Liver (tissue), 9 donors: ENCODE data around the gene PRDM1. TPM values are rescaled to one million over a fixed set of nuclear protein-coding genes. Genes with fewer than 3 reads are reported as not detected.

ENCODE experiments used
- DNase-seq: peaks from one replicate; pipeline ENCODE4 v3.0.0-alpha.2; 2017; ENCODE audit warnings: low spot score
- H3K27ac ChIP-seq, 2 donors: one replicate each; pipeline ENCODE4 v1.7.0; 2013; ENCODE audit warnings: inconsistent platforms in 2 of 2, low read length in 2 of 2, control low read depth in 1 of 2, low read depth in 1 of 2, mild to moderate bottlenecking in 1 of 2
- H3K27me3 ChIP-seq, 4 donors: one replicate each; pipeline versions ENCODE4 v1.6.1 to v1.7.0; 2013; ENCODE audit warnings: low read length in 3 of 4, inconsistent platforms in 1 of 4, mild to moderate bottlenecking in 1 of 4, moderate library complexity in 1 of 4; ENCODE audit not compliant: control insufficient read depth in 4 of 4, insufficient read depth in 4 of 4
- H3K36me3 ChIP-seq, 4 donors: one replicate each; pipeline versions ENCODE4 v1.6.1 to v1.7.0; 2013; ENCODE audit warnings: low read length in 3 of 4, mild to moderate bottlenecking in 3 of 4, low read depth in 1 of 4, moderate library complexity in 1 of 4; ENCODE audit not compliant: control insufficient read depth in 4 of 4, insufficient read depth in 3 of 4
- H3K4me1 ChIP-seq, 4 donors: one replicate each; pipeline versions ENCODE4 v1.6.1 to v1.7.0; 2013; ENCODE audit warnings: low read length in 3 of 4, mild to moderate bottlenecking in 3 of 4, moderate library complexity in 1 of 4; ENCODE audit not compliant: control insufficient read depth in 4 of 4, insufficient read depth in 4 of 4
- H3K4me3 ChIP-seq, 3 donors: one replicate each; pipeline versions ENCODE4 v1.6.1 to v1.7.0; 2013; ENCODE audit warnings: low read length in 3 of 3, control low read depth in 1 of 3, low read depth in 1 of 3, mild to moderate bottlenecking in 1 of 3
- H3K9ac ChIP-seq, 2 donors: one replicate each; pipeline ENCODE4 v1.7.0; 2013; ENCODE audit warnings: low read length in 2 of 2, mild to moderate bottlenecking in 2 of 2, moderate library complexity in 2 of 2, control low read depth in 1 of 2, low read depth in 1 of 2
- H3K9me3 ChIP-seq, 4 donors: one replicate each; pipeline versions ENCODE4 v1.6.1 to v1.7.0; 2013; ENCODE audit warnings: low read length in 3 of 4; ENCODE audit not compliant: control insufficient read depth in 4 of 4
- EGR1 ChIP-seq, 2 donors: IDR thresholded peaks; 2 replicates each; pipeline ENCODE4 v1.6.1; 2016 to 2018; ENCODE audit warnings: antibody characterized with exemption in 2 of 2, low read depth in 2 of 2
- FOXA1 ChIP-seq: IDR thresholded peaks from 2 replicates; pipeline ENCODE4 v1.6.1; 2016; ENCODE audit warnings: antibody characterized with exemption
- FOXA2 ChIP-seq: IDR thresholded peaks from 2 replicates; pipeline ENCODE4 v1.6.1; 2016; ENCODE audit warnings: antibody characterized with exemption
- GABPA ChIP-seq, 2 donors: IDR thresholded peaks in 1 of 2; conservative IDR thresholded peaks in 1 of 2; 2 replicates each; pipeline ENCODE4 v1.6.1; 2016; ENCODE audit warnings: antibody characterized with exemption in 2 of 2, mild to moderate bottlenecking in 1 of 2, moderate library complexity in 1 of 2
- HNF4A ChIP-seq, 2 donors: conservative IDR thresholded peaks; 2 replicates each; pipeline ENCODE4 v1.6.1; 2016; ENCODE audit warnings: antibody characterized with exemption in 2 of 2, mild to moderate bottlenecking in 2 of 2
- HNF4G ChIP-seq: IDR thresholded peaks from 2 replicates; pipeline ENCODE4 v1.6.1; 2016; ENCODE audit warnings: antibody characterized with exemption
- JUND ChIP-seq, 2 donors: IDR thresholded peaks; 2 replicates each; pipeline ENCODE4 v1.6.1; 2016; ENCODE audit warnings: antibody characterized with exemption in 2 of 2
- NR2F2 ChIP-seq: IDR thresholded peaks from 2 replicates; pipeline ENCODE4 v1.6.1; 2016; ENCODE audit warnings: antibody characterized with exemption
- RAD21 ChIP-seq, 2 donors: IDR thresholded peaks; 2 replicates each; pipeline ENCODE4 v1.6.1; 2016; ENCODE audit warnings: antibody characterized with exemption in 2 of 2, mild to moderate bottlenecking in 2 of 2
- RXRA ChIP-seq, 2 donors: IDR thresholded peaks; 2 replicates each; pipeline ENCODE4 v1.6.1; 2017 to 2018; ENCODE audit warnings: antibody characterized with exemption in 2 of 2, mild to moderate bottlenecking in 1 of 2
- SP1 ChIP-seq: IDR thresholded peaks from 2 replicates; pipeline ENCODE4 v1.6.1; 2018; ENCODE audit warnings: antibody characterized with exemption, mild to moderate bottlenecking
- TAF1 ChIP-seq: conservative IDR thresholded peaks from 2 replicates; pipeline ENCODE4 v1.6.1; 2016; ENCODE audit warnings: antibody characterized with exemption, mild to moderate bottlenecking
- YY1 ChIP-seq: IDR thresholded peaks from 2 replicates; pipeline ENCODE4 v1.6.1; 2016; ENCODE audit warnings: antibody characterized with exemption, mild to moderate bottlenecking
- WGBS: extraction: QIAGEN DNeasy Blood & Tissue Kit; methylation state at CpG from one replicate; pipeline ENCODE4 v1.1.7; 2013; 5-methylcytosine and 5-hydroxymethylcytosine counted together
- polyA plus RNA-seq, 2 donors: library from polyadenylated mRNA; stranded (reverse) in 1 of 2; unstranded in 1 of 2; fragments of 200-250 nt in 1 of 2; fragments of >200 nt in 1 of 2; fragmentation: Nextera tagmentation in 1 of 2; extraction: Ambion mirVana in 1 of 2; gene quantifications; one replicate each; pipeline versions ENCODE4 v1.2.1 to v1.2.3, GENCODE V29; 2013 to 2015
- total RNA-seq, 2 donors: library from RNA; depleted of rRNA; stranded (reverse); fragments of >200 nt; gene quantifications; one replicate each; pipeline ENCODE4 v1.2.3, GENCODE V29; 2014
- TF ChIP-seq, protein P1 (sequence below): IDR thresholded peaks from 2 replicates; pipeline ENCODE4 v1.6.1; 2016; ENCODE audit warnings: antibody characterized with exemption
- TF ChIP-seq, protein P2 (sequence below): fragments of 150-350 bp; IDR thresholded peaks from 2 replicates; pipeline ENCODE4 v1.5.1; 2017; ENCODE audit warnings: improper control_type of control experiment, low read depth, low read length; ENCODE audit not compliant: missing input control
- TF ChIP-seq, protein P3 (sequence below): IDR thresholded peaks from 2 replicates; pipeline ENCODE4 v1.6.1; 2016; ENCODE audit warnings: antibody characterized with exemption
- TF ChIP-seq, protein P4 (sequence below): IDR thresholded peaks from 2 replicates; pipeline ENCODE4 v1.6.1; 2016; ENCODE audit warnings: antibody characterized with exemption
- TF ChIP-seq, protein P5 (sequence below): IDR thresholded peaks from 2 replicates; pipeline ENCODE4 v1.6.1; 2016; ENCODE audit warnings: antibody characterized with exemption, mild to moderate bottlenecking
- donor health status: healthy.
- donor health status: healthy.
- donor health status: healthy.
- donor health status: healthy.
- donor health status: healthy.

PRDM1 gene
- total and polyA plus RNA-seq, 4 donors: 0.37 to 2.8 (median 0.65) TPM

DNA sequence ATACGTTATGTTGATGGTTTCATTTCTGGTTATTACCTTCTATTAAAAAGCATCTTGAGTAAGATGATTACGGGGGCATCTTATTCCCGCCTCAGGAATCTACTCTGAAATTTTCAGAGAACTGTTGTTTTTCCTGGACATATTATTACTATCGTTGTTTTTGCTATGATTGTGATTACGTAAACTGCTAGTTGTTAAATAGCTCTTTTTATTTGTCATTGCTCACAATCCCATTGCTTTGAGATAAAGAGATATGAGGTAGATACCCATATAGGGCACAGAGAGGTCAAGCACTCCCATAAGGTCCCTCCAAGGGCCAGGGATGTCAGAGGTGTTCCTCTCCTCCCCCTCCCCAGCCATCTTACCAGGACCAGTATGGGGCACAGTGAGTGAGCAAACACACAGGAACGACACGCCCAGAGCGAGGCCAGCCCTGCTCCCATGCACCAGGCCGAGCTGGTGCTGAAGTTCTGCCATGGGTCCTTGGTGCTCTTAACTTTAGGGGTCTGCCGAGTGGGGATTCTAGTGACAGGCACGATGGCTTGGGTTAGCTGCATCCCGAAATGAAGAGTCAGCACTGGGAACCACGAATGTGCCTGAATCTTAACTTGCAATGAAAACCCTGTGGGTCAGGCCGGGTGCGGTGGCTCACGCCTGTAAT, 49.9 kb downstream of the PRDM1 start:
- TF ChIP-seq EGR1 (IDR thresholded peaks at IDR 0.05; ENCODE audit: low read depth in 2 of 2) (no peak), GABPA (IDR thresholded peaks at IDR 0.05 in 1 of 2, conservative IDR thresholded peaks at IDR 0.05 in 1 of 2) (no peak), NR2F2 (no peak), TAF1 (no peak), YY1 (no peak), RXRA (IDR thresholded peaks at IDR 0.05) (no peak)
- TF ChIP-seq, protein P1, sequence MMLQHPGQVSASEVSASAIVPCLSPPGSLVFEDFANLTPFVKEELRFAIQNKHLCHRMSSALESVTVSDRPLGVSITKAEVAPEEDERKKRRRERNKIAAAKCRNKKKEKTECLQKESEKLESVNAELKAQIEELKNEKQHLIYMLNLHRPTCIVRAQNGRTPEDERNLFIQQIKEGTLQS: no peak
- TF ChIP-seq, protein P2, sequence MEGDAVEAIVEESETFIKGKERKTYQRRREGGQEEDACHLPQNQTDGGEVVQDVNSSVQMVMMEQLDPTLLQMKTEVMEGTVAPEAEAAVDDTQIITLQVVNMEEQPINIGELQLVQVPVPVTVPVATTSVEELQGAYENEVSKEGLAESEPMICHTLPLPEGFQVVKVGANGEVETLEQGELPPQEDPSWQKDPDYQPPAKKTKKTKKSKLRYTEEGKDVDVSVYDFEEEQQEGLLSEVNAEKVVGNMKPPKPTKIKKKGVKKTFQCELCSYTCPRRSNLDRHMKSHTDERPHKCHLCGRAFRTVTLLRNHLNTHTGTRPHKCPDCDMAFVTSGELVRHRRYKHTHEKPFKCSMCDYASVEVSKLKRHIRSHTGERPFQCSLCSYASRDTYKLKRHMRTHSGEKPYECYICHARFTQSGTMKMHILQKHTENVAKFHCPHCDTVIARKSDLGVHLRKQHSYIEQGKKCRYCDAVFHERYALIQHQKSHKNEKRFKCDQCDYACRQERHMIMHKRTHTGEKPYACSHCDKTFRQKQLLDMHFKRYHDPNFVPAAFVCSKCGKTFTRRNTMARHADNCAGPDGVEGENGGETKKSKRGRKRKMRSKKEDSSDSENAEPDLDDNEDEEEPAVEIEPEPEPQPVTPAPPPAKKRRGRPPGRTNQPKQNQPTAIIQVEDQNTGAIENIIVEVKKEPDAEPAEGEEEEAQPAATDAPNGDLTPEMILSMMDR: no peak
- Histone ChIP-seq H3K27me3 (peaks cover 0 to 3% (median 0%) of the 10 kb centered on the region in 4 donors), H3K4me3 (no peak overlapping the region), H3K9me3 (no peaks in the 10 kb centered on the region), H3K36me3 (no peaks in the 10 kb centered on the region), H3K4me1 (no peaks in the 10 kb centered on the region), H3K9ac (no peak overlapping the region), H3K27ac (no peak overlapping the region)
- no peak for DNase-seq
- 84% methylated on average over 16 of the region's 16 CpGs for WGBS

DNA sequence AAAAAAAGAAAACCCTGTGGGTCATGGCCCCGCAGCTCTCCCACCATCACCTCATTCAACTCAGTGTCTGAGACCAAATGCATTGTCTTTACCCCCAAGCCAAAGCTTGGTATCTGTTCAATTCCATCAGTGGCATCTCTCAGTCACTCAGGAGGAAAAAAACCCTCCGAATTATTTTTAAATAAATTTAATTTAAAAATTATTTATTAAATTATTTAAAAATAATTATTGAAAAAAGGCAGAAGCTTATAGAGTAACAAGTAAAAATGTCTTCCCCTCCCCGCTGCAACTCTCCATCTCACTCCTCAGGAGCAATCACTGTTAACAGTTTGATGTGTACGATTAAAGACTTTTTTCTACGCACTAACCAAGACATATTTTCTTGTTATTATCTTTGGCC, 50.7 kb downstream of the PRDM1 start:
- no peak for TF ChIP-seq HNF4A (conservative IDR thresholded peaks at IDR 0.05)
- TF ChIP-seq EGR1 (IDR thresholded peaks at IDR 0.05; ENCODE audit: low read depth in 2 of 2): no peak
- no peak for TF ChIP-seq RXRA (IDR thresholded peaks at IDR 0.05)
- TF ChIP-seq JUND (IDR thresholded peaks at IDR 0.05): no peak
- no peak for TF ChIP-seq RAD21 (IDR thresholded peaks at IDR 0.05)
- no peak for TF ChIP-seq FOXA2
- no peak for TF ChIP-seq YY1
- no peak for TF ChIP-seq NR2F2
- TF ChIP-seq, protein P3, sequence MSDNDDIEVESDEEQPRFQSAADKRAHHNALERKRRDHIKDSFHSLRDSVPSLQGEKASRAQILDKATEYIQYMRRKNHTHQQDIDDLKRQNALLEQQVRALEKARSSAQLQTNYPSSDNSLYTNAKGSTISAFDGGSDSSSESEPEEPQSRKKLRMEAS: no peak
- no peak for TF ChIP-seq SP1
- TF ChIP-seq TAF1: no peak
- TF ChIP-seq HNF4G: no peak
- TF ChIP-seq, protein P2: no peak
- no peak for TF ChIP-seq GABPA (IDR thresholded peaks at IDR 0.05 in 1 of 2, conservative IDR thresholded peaks at IDR 0.05 in 1 of 2)
- TF ChIP-seq, protein P4, sequence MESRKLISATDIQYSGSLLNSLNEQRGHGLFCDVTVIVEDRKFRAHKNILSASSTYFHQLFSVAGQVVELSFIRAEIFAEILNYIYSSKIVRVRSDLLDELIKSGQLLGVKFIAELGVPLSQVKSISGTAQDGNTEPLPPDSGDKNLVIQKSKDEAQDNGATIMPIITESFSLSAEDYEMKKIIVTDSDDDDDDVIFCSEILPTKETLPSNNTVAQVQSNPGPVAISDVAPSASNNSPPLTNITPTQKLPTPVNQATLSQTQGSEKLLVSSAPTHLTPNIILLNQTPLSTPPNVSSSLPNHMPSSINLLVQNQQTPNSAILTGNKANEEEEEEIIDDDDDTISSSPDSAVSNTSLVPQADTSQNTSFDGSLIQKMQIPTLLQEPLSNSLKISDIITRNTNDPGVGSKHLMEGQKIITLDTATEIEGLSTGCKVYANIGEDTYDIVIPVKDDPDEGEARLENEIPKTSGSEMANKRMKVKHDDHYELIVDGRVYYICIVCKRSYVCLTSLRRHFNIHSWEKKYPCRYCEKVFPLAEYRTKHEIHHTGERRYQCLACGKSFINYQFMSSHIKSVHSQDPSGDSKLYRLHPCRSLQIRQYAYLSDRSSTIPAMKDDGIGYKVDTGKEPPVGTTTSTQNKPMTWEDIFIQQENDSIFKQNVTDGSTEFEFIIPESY: no peak
- TF ChIP-seq, protein P5, sequence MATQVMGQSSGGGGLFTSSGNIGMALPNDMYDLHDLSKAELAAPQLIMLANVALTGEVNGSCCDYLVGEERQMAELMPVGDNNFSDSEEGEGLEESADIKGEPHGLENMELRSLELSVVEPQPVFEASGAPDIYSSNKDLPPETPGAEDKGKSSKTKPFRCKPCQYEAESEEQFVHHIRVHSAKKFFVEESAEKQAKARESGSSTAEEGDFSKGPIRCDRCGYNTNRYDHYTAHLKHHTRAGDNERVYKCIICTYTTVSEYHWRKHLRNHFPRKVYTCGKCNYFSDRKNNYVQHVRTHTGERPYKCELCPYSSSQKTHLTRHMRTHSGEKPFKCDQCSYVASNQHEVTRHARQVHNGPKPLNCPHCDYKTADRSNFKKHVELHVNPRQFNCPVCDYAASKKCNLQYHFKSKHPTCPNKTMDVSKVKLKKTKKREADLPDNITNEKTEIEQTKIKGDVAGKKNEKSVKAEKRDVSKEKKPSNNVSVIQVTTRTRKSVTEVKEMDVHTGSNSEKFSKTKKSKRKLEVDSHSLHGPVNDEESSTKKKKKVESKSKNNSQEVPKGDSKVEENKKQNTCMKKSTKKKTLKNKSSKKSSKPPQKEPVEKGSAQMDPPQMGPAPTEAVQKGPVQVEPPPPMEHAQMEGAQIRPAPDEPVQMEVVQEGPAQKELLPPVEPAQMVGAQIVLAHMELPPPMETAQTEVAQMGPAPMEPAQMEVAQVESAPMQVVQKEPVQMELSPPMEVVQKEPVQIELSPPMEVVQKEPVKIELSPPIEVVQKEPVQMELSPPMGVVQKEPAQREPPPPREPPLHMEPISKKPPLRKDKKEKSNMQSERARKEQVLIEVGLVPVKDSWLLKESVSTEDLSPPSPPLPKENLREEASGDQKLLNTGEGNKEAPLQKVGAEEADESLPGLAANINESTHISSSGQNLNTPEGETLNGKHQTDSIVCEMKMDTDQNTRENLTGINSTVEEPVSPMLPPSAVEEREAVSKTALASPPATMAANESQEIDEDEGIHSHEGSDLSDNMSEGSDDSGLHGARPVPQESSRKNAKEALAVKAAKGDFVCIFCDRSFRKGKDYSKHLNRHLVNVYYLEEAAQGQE: no peak
- TF ChIP-seq FOXA1: no peak
- Histone ChIP-seq H3K9me3 (no peaks in the 10 kb centered on the region), H3K4me1 (no peaks in the 10 kb centered on the region), H3K27ac (no peak overlapping the region), H3K9ac (no peak overlapping the region), H3K4me3 (no peak overlapping the region), H3K27me3 (peaks cover 0 to 3% (median 0%) of the 10 kb centered on the region in 4 donors), H3K36me3 (no peaks in the 10 kb centered on the region)
- WGBS: 95% methylated on average over 5 of the region's 5 CpGs
- DNase-seq: no peak
